ENCODE measurements around the gene GPANK1. TPM values are rescaled to one million over a fixed set of nuclear protein-coding genes. Genes with fewer than 3 reads are reported as not detected.

The GPANK1 gene
- total and polyA plus RNA-seq, 2 of the 13 experiments (the other 11 are each of a cell fraction or from before 2014, with no cell fraction given) = 15.4 to 22.8 TPM

- FAIRE-seq = no peak
- H3K9ac ChIP-seq (ENCODE audit: insufficient read depth, low read depth, low read length) = no peak overlapping the region
- no peak overlapping the region for H2AFZ ChIP-seq (ENCODE audit: low read length)
- POLR2A ChIA-PET = interaction anchor here (1.2 to 4.9 kb wide), 3 partner anchors 11 to 76 kb away, joined by 4 to 22 read pairs (median 4); partner anchors contain the start of gene ABHD16A
- CTCF ChIA-PET (ENCODE audit: low intra/inter-chr PET ratio, low total read pairs) = interaction anchor here (0.5 kb wide), 1 partner anchor 10 kb away, joined by 3 read pairs; the partner anchor contains the start of gene LY6G5C
- ATAC-seq = no peak
- over 99% methylated on average over 6 of the region's 6 CpGs for WGBS (ENCODE audit: low lambda C conversion rate)
- H3K36me3 ChIP-seq (replicated peaks in 1 of 2; ENCODE audit: control insufficient read depth in 1 of 2, insufficient read depth in 2 of 2, low read length in 2 of 2) = peaks cover 62 to 75% of the 10 kb centered on the region in 2 experiments
- peaks cover 12% of the 10 kb centered on the region; the same call in 1 of the 2 replicates for H3K4me1 ChIP-seq (ENCODE audit: insufficient read depth, low read length)
- no peak overlapping the region for H3K4me3 ChIP-seq (replicated peaks in 1 of 3; ENCODE audit: insufficient read depth in 1 of 3, low read depth in 2 of 3, low read length in 3 of 3)
- H3K27me3 ChIP-seq (ENCODE audit: control insufficient read depth in 1 of 2, insufficient read depth in 2 of 2, low read length in 2 of 2) = no peaks in the 10 kb centered on the region
- no peaks in the 10 kb centered on the region for H3K9me3 ChIP-seq (ENCODE audit: low read length)
- no TSS peak for BruUV-seq (replicated peaks)
- no peak overlapping the region for H3K4me2 ChIP-seq (ENCODE audit: low read depth, low read length)
- H3K79me2 ChIP-seq (ENCODE audit: insufficient read depth, low read length) = no peaks in the 10 kb centered on the region
- H4K20me1 ChIP-seq (ENCODE audit: insufficient read depth, low read length) = no peaks in the 10 kb centered on the region
- H3K27ac ChIP-seq (ENCODE audit: extremely low read length, insufficient read depth, low read length) = no peak overlapping the region
- in situ Hi-C loops (cut with HindIII; ENCODE audit: extremely low pct_ligation_motif_present, low pct_unique_long_range_greater_than_20kb) (no loop called here), intact Hi-C loops (cut with micrococcal nuclease; ENCODE audit: unreplicated experiment) (no loop called here)
- no peak for DNase-seq (ENCODE audit: low spot score)
- TF ChIP-seq RELA (CRISPR knock-in tag; IDR thresholded peaks at IDR 0.05) (no peak), ZSCAN31 (CRISPR knock-in tag; IDR thresholded peaks at IDR 0.05; ENCODE audit: low read depth) (no peak), HMG20B (CRISPR knock-in tag; conservative IDR thresholded peaks at IDR 0.05) (no peak), TIGD3 (CRISPR knock-in tag; IDR thresholded peaks at IDR 0.05; ENCODE audit: borderline replicate concordance) (no peak), ZNF121 (CRISPR knock-in tag; IDR thresholded peaks at IDR 0.05) (no peak), KLF9 (CRISPR knock-in tag; IDR thresholded peaks at IDR 0.05; ENCODE audit: low read depth) (no peak), FOXO1 (CRISPR knock-in tag; IDR thresholded peaks at IDR 0.05) (no peak), HNF4G (IDR thresholded peaks at IDR 0.05; ENCODE audit: borderline replicate concordance, low read depth, low read length) (no peak), HNF4G (CRISPR knock-in tag; IDR thresholded peaks at IDR 0.05; ENCODE audit: borderline replicate concordance, low read depth) (no peak), FOXM1 (CRISPR knock-in tag; IDR thresholded peaks at IDR 0.05) (no peak), ZNF609 (CRISPR knock-in tag; IDR thresholded peaks at IDR 0.05; ENCODE audit: borderline replicate concordance) (no peak), CENPT (CRISPR knock-in tag; IDR thresholded peaks at IDR 0.05; ENCODE audit: low read depth) (no peak), MYNN (CRISPR knock-in tag; IDR thresholded peaks at IDR 0.05; ENCODE audit: low read depth) (no peak), HNRNPLL (IDR thresholded peaks at IDR 0.05; ENCODE audit: low read depth, low read length, poor library complexity, severe bottlenecking) (no peak)
Observed at GRCh38 chr6:31691078-31691463, 26.3 kb upstream of the GPANK1 start.

Data from HepG2 (cell line).